C4-2B (cell line): ENCODE measurements around the gene RWDD4.

Source experiments
- ZFX ChIP-seq: fragments of 450-650 bp; IDR thresholded peaks from 2 replicates; pipeline ENCODE4 v1.6.1; 2017
- TF ChIP-seq, protein P1 (sequence below): fragments of 450-650 bp; conservative IDR thresholded peaks from 2 replicates; pipeline ENCODE4 v1.5.1; 2017; ENCODE audit warnings: mild to moderate bottlenecking

DNA sequence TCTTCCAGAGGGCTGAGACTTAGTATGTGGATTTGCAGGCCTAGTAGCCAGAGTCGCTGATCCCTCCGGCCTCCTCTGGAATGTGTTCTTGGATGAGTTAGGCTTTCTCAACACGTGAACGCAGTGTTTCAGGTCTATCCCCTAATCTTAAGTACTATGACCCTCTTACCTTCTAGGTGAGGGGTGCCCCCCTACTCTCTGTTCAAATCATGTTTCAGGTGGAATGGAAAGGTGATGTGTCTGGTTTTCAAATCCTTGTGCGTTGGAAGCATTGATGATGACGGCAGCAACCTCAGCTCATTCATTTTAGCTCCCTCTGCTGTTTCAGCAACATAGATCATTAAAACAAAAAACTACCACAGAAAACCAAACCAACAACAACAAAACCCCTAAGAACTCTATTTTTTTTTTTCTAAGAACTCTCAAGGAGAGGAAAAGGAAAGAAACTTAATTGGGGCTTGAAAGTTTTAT, 56.4 kb downstream of the RWDD4 start:
- TF ChIP-seq, protein P1, sequence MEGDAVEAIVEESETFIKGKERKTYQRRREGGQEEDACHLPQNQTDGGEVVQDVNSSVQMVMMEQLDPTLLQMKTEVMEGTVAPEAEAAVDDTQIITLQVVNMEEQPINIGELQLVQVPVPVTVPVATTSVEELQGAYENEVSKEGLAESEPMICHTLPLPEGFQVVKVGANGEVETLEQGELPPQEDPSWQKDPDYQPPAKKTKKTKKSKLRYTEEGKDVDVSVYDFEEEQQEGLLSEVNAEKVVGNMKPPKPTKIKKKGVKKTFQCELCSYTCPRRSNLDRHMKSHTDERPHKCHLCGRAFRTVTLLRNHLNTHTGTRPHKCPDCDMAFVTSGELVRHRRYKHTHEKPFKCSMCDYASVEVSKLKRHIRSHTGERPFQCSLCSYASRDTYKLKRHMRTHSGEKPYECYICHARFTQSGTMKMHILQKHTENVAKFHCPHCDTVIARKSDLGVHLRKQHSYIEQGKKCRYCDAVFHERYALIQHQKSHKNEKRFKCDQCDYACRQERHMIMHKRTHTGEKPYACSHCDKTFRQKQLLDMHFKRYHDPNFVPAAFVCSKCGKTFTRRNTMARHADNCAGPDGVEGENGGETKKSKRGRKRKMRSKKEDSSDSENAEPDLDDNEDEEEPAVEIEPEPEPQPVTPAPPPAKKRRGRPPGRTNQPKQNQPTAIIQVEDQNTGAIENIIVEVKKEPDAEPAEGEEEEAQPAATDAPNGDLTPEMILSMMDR = peak; percentile 39
- TF ChIP-seq ZFX = no peak
